ENCODE measurements around the gene MOB1B. TPM values are rescaled to one million over a fixed set of nuclear protein-coding genes. Genes with fewer than 3 reads are reported as not detected.

Gene MOB1B
- total RNA-seq (9.1 and 22.8 TPM in 2 replicates), polyA plus RNA-seq (11.1 and 19.3 TPM in 2 replicates)

DNA sequence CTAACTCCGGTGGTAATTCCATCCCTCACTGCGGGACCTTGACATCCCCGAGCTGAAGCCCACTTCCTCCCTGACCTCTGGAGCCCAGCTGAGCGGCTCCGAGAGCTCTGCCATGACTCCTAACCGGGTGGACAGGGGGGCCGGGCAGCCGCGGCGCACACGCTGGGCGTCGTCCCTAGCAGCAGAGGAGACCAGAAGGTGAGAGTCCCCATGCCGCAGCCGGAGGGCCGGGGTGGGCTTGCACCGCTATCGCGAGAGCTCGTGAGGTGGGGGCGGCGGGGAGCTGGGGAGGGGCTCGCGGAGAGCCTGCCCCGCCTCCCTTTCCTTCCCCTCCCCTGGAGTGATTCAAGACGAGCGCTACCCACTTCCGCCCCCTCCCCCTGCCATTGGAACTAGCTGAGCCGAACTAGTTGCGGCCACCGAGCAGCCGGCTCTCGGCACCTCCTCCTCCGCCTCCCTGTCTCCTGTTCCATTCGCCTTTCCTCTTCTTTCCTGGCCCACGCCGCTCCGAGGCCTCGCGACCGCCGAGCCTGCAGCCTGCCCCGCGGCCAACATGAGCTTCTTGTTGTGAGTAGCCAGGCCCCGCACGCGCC is at the start of gene MOB1B:
TSS of gene MOB1B (plus strand) at position 386 of the 593 bp plus-strand sequence. CDS start at position 554, 168 bp downstream.
- H3K27ac ChIP-seq, result peak within 1 kb of the TSS; percentile 93
- H3K27me3 ChIP-seq, result no peaks in the 10 kb centered on the region
- H3K4me1 ChIP-seq (ENCODE audit: low read depth), result peaks cover 8% of the 10 kb centered on the region
- H3K4me3 ChIP-seq, result peak within 1 kb of the TSS; percentile 74
- no peaks in the 10 kb centered on the region for H3K9me3 ChIP-seq (ENCODE audit: low read depth)
- peak; percentile 93 to 96 for DNase-seq (ENCODE audit: low read depth in 1 of 2, low spot score in 1 of 2)
- H3K36me3 ChIP-seq, result peaks cover 12% of the 10 kb centered on the region
- peak; percentile 25 for TF ChIP-seq CTCF (IDR thresholded peaks at IDR 0.05; ENCODE audit: low read depth, low read length)

DNA sequence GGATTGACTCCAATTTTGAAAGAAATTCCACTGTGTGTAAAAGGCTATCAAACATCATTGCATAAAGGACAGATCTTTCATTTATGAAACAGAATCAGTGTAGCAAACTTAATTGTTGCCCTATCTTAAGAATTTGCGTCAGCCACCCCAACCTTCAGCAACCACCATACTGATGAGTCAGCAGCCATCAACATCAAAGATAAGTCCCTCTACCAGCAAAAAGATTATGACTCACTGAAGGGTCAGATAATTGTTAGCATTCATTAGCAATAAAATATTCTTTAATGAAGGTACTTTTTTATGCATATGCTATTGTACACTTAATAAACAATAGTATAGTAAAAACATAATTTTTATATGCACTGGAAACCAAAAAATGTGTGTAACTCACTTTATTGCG is 46.7 kb upstream of the MOB1B start:
- no peak for TF ChIP-seq CTCF (IDR thresholded peaks at IDR 0.05; ENCODE audit: low read depth, low read length)
- no peak overlapping the region for H3K4me3 ChIP-seq

GRCh38 chr4:70858454-70858853 is 43.7 kb upstream of the MOB1B start:
- no peak for TF ChIP-seq CTCF (IDR thresholded peaks at IDR 0.05; ENCODE audit: low read depth, low read length)
- no peaks in the 10 kb centered on the region for H3K9me3 ChIP-seq (ENCODE audit: low read depth)
- H3K27ac ChIP-seq, result no peak overlapping the region
- no peaks in the 10 kb centered on the region for H3K27me3 ChIP-seq
- peaks cover 13% of the 10 kb centered on the region for H3K4me1 ChIP-seq (ENCODE audit: low read depth)
- H3K36me3 ChIP-seq, result no peaks in the 10 kb centered on the region
- H3K4me3 ChIP-seq, result no peak overlapping the region
- DNase-seq (ENCODE audit: low read depth in 1 of 2, low spot score in 1 of 2), result no peak

More for the DNA sequence above, 46.7 kb upstream of the MOB1B start:
- Histone ChIP-seq H3K27ac (no peak overlapping the region), H3K9me3 (ENCODE audit: low read depth) (no peaks in the 10 kb centered on the region), H3K36me3 (no peaks in the 10 kb centered on the region), H3K4me1 (ENCODE audit: low read depth) (no peaks in the 10 kb centered on the region), H3K27me3 (no peaks in the 10 kb centered on the region)
- DNase-seq (ENCODE audit: low read depth in 1 of 2, low spot score in 1 of 2), result peak in 1 of 2 donors; percentile 77

- H3K4me1 ChIP-seq (ENCODE audit: low read depth), result peaks cover 14% of the 10 kb centered on the region
- no peak for TF ChIP-seq CTCF (IDR thresholded peaks at IDR 0.05; ENCODE audit: low read depth, low read length)
- H3K27ac ChIP-seq, result no peak overlapping the region
- H3K4me3 ChIP-seq, result no peak overlapping the region
- no peaks in the 10 kb centered on the region for H3K9me3 ChIP-seq (ENCODE audit: low read depth)
- no peaks in the 10 kb centered on the region for H3K36me3 ChIP-seq
- no peak for DNase-seq (ENCODE audit: low read depth in 1 of 2, low spot score in 1 of 2)
- no peaks in the 10 kb centered on the region for H3K27me3 ChIP-seq
Observed at GRCh38 chr4:70859066-70859465, 43.1 kb upstream of the MOB1B start.

GRCh38 chr4:70863099-70863790 is 38.9 kb upstream of the MOB1B start:
- H3K4me1 ChIP-seq (ENCODE audit: low read depth), result peaks cover 14% of the 10 kb centered on the region
- H3K27me3 ChIP-seq, result no peaks in the 10 kb centered on the region
- no peaks in the 10 kb centered on the region for H3K36me3 ChIP-seq
- peak in 1 of 2 donors; percentile 19 for DNase-seq (ENCODE audit: low read depth in 1 of 2, low spot score in 1 of 2)
- no peak for TF ChIP-seq CTCF (IDR thresholded peaks at IDR 0.05; ENCODE audit: low read depth, low read length)
- no peak overlapping the region for H3K4me3 ChIP-seq
- H3K27ac ChIP-seq, result peak overlapping the region; percentile 70
- no peaks in the 10 kb centered on the region for H3K9me3 ChIP-seq (ENCODE audit: low read depth)

All from cardiac muscle cell (in vitro differentiated cells and primary cell).